Gastrocnemius medialis (tissue), 4 donors: ENCODE results near the gene SH3YL1.

ENCODE experiments used
- CTCF ChIP-seq, 5 experiments: fragments of 450-650 bp in 3 of 5; fragments of 200-600 bp in 2 of 5; sonication (generic) in 2 of 5; IDR thresholded peaks in 4 of 5; conservative IDR thresholded peaks in 1 of 5; 1 replicate in 4 of 5; 2 replicates in 1 of 5; pipeline ENCODE4 v1.5.1; 2016 to 2019; ENCODE audit warnings: antibody characterized with exemption in 5 of 5, mild to moderate bottlenecking in 3 of 5, moderate library complexity in 3 of 5
- POLR2A ChIP-seq, 2 donors: fragments of 450-650 bp; IDR thresholded peaks; one replicate each; pipeline ENCODE4 v1.6.1; 2017; ENCODE audit warnings: antibody characterized with exemption in 2 of 2, mild to moderate bottlenecking in 2 of 2, moderate library complexity in 2 of 2

- TF ChIP-seq CTCF (IDR thresholded peaks at IDR 0.05 in 4 of 5, conservative IDR thresholded peaks at IDR 0.05 in 1 of 5) (no peak), POLR2A (IDR thresholded peaks at IDR 0.05) (no peak)
Measured at GRCh38 chr2:283996-284794, 20.4 kb upstream of the SH3YL1 start.
